ENCODE data around the gene KDM4C. TPM values are rescaled to one million over a fixed set of nuclear protein-coding genes. Genes with fewer than 3 reads are reported as not detected.

The KDM4C gene
- total RNA-seq, 4 donors from 2014 or later = 32.3 to 41.4 (median 35.3) TPM

DNA sequence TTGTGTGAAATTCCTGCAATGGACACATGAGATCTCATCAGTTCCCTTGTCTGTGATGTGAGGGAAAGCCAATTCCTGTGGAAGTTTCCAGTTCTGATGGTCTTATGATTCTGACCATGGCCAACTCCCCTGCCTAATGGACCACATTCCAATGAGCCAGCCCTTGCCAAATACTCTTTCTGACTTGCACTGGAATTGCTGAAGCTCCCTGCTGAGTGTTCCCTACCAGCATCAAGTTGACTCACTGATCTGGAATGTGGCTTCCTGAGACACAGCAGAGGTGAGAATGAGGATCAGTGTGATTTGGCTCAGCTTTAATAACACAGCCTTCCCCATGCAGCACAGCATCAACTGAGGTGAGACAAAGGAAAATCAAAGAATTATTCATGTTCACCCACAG, 427.8 kb downstream of the KDM4C start:
- peak in 1 of 2 donors; percentile 36 for DNase-seq (ENCODE audit: low spot score in 2 of 2)
- no peak for TF ChIP-seq POLR2A (IDR thresholded peaks at IDR 0.05)
- TF ChIP-seq, protein P1, sequence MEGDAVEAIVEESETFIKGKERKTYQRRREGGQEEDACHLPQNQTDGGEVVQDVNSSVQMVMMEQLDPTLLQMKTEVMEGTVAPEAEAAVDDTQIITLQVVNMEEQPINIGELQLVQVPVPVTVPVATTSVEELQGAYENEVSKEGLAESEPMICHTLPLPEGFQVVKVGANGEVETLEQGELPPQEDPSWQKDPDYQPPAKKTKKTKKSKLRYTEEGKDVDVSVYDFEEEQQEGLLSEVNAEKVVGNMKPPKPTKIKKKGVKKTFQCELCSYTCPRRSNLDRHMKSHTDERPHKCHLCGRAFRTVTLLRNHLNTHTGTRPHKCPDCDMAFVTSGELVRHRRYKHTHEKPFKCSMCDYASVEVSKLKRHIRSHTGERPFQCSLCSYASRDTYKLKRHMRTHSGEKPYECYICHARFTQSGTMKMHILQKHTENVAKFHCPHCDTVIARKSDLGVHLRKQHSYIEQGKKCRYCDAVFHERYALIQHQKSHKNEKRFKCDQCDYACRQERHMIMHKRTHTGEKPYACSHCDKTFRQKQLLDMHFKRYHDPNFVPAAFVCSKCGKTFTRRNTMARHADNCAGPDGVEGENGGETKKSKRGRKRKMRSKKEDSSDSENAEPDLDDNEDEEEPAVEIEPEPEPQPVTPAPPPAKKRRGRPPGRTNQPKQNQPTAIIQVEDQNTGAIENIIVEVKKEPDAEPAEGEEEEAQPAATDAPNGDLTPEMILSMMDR (IDR thresholded peaks at IDR 0.05) = no peak
- no peak overlapping the region for H3K4me3 ChIP-seq (ENCODE audit: low read depth, poor library complexity, severe bottlenecking)
- intact Hi-C loops (cut with DNase I; ENCODE audit: low total_unique reads) = no loop called here

DNA sequence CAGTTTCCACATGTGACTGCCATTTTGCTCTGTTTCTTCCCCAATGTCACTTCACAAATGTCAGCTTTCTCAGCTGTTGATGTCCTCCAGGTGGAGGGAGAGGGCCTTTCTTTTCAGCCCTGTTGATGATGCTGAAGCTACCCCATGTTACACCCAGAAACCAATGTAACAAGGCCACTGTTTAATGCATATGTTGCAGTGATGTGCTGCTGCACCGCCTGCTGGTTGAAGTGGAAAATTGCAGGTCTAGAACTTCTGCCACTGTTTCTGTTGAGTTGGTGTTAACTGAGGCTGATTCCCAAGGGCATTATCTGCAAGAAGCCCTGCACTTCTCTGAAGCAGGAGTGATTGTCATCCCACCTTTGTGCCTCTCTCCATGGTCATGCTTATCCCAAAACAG, 428.4 kb downstream of the KDM4C start:
- intact Hi-C loops (cut with DNase I; ENCODE audit: low total_unique reads) = no loop called here

DNA sequence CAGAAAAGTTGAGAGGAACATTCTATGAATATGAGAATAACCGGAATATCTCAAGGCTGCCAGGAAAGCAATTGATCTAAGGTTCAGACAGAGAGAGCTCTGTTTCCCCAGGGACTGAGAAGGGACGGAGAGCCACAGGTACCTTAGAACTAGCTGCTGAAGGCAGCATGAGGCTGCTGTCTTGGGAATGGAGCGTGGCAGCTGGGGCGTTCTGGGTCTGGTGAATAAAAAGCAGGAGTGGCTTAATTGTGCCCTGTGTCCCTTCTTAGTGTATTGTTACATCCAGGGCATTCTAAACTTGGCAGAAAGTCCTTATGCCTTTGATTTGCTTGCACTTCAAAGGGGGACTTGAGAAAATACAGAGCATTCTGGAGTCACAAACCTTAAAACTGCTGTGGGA, 434.5 kb downstream of the KDM4C start:
- TF ChIP-seq, protein P1 (IDR thresholded peaks at IDR 0.05) = no peak
- TF ChIP-seq POLR2A (IDR thresholded peaks at IDR 0.05) = no peak
- H3K4me3 ChIP-seq (ENCODE audit: low read depth, poor library complexity, severe bottlenecking) = no peak overlapping the region
- 77 to 80% methylated on average over 4 of the region's 4 CpGs for WGBS, 2 donors
- no peak for DNase-seq (ENCODE audit: low spot score in 2 of 2)
- intact Hi-C loops (cut with DNase I; ENCODE audit: low total_unique reads) = no loop called here

More for the DNA sequence above, 428.4 kb downstream of the KDM4C start:
- H3K4me3 ChIP-seq (ENCODE audit: low read depth, poor library complexity, severe bottlenecking) = no peak overlapping the region
- 27 to 63% methylated on average over 1 of the region's 1 CpG for WGBS, 2 donors
- no peak for DNase-seq (ENCODE audit: low spot score in 2 of 2)
- TF ChIP-seq, protein P1 (IDR thresholded peaks at IDR 0.05) = no peak
- no peak for TF ChIP-seq POLR2A (IDR thresholded peaks at IDR 0.05)

DNA sequence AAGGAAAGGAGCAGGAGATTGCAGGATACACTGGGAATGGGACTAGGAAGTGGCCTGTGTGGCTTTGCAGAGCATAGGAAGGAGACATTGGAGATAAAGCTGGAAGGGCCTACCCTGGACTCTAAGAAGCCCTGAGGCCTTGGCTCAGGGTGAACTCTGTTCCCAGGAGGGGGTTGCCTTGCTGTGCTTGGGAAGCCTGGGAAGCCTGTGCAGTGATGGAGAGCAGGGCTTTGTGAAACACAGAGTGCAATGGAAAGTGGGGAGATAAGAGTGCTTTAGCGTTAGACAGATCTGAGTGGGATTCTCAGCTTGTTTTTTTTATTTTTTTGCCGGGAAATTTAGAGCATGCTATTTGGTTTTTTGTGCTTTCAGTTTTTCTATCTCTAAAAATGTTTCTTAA, 437.8 kb downstream of the KDM4C start:
- DNase-seq (ENCODE audit: low spot score in 2 of 2) = no peak
- WGBS, 2 donors = 69 to 91% methylated on average over 2 of the region's 2 CpGs
- intact Hi-C loops (cut with DNase I; ENCODE audit: low total_unique reads) = no loop called here
- no peak overlapping the region for H3K4me3 ChIP-seq (ENCODE audit: low read depth, poor library complexity, severe bottlenecking)
- TF ChIP-seq, protein P1 (IDR thresholded peaks at IDR 0.05) = no peak
- TF ChIP-seq POLR2A (IDR thresholded peaks at IDR 0.05) = no peak

DNA sequence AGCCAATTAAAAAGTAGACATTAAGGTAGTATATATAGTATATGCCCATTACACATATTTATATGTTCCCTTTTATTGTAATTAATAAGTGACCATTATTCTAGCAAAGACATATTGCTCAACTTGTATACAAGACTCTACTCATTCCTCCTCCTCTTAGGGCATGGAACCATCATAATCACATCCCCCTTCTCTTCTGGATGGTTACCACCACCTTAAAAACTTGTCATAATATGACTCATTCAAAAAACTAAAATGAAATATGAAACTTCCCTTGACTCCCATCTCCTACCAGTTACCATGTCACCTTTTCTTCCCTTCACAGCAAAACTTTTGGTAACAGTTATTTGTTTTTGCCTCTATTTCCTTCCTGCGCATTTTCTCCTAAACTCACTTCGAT, 438.7 kb downstream of the KDM4C start:
- WGBS, 2 donors = 89 to 92% methylated on average over 2 of the region's 2 CpGs
- DNase-seq (ENCODE audit: low spot score in 2 of 2) = no peak
- no peak overlapping the region for H3K4me3 ChIP-seq (ENCODE audit: low read depth, poor library complexity, severe bottlenecking)
- intact Hi-C loops (cut with DNase I; ENCODE audit: low total_unique reads) = no loop called here
- TF ChIP-seq, protein P1 (IDR thresholded peaks at IDR 0.05) = no peak
- no peak for TF ChIP-seq POLR2A (IDR thresholded peaks at IDR 0.05)

DNA sequence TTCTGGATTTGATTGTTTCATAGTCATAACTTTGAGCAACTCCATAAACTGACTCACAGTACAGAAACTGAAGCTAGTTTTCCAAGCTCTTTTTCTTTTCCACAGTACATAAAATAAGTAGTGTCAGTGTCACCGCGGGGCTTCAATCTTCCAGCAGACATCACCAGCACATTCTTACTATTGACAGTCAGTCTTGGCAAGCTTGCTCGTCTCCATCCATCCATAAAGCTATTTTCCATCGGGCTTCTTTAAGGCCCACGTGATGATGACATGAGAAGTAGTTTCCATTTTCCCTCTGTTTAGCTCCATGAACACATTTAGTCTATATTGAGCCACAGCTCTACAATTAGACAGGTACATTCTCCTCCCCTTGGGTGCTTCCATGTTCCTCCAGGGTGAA, 443.4 kb downstream of the KDM4C start:
- no peak for DNase-seq (ENCODE audit: low spot score in 2 of 2)
- intact Hi-C loops (cut with DNase I; ENCODE audit: low total_unique reads) = no loop called here
- TF ChIP-seq, protein P1 (IDR thresholded peaks at IDR 0.05) = no peak
- TF ChIP-seq POLR2A (IDR thresholded peaks at IDR 0.05) = no peak
- no peak overlapping the region for H3K4me3 ChIP-seq (ENCODE audit: low read depth, poor library complexity, severe bottlenecking)
- 72 to 86% methylated on average over 5 of the region's 5 CpGs for WGBS, 2 donors
